ENCODE data around the gene MOGAT3. TPM values are rescaled to one million over a fixed set of nuclear protein-coding genes. Genes with fewer than 3 reads are reported as not detected.
A peak's percentile ranks its signal among the peaks of the same experiment; 100 is the strongest.

Gene MOGAT3
- total and polyA plus RNA-seq, 2 of the 4 experiments (the other 2 are of a cell fraction) = not detected

- no peak overlapping the region for H2BK15ac ChIP-seq (ENCODE audit: low read depth, low read length)
- no peak overlapping the region; the same call in 1 of the 2 replicates for H3K4ac ChIP-seq (ENCODE audit: low read depth, low read length)
- peaks cover 57% of the 10 kb centered on the region for H3K27me3 ChIP-seq (ENCODE audit: control insufficient read depth, insufficient read depth, low read length)
- no peak overlapping the region; the same call in 1 of the 2 replicates for H4K91ac ChIP-seq (ENCODE audit: insufficient read depth, low read depth, low read length)
- no peak for ATAC-seq (ENCODE audit: low read depth)
- POLR2A ChIA-PET (ENCODE audit: unreplicated experiment) = interaction anchor here (0.6 kb wide), 1 partner anchor 40 kb away, joined by 4 read pairs; no protein-coding TSS in a partner anchor
- no peaks in the 10 kb centered on the region for H3K36me3 ChIP-seq (ENCODE audit: control insufficient read depth, insufficient read depth, low read length)
- no peak overlapping the region for H3K9ac ChIP-seq (ENCODE audit: low read depth, low read length)
- no TSS peak for BruUV-seq (replicated peaks)
- H4K20me1 ChIP-seq (ENCODE audit: insufficient read depth, low read length) = peaks cover 14% of the 10 kb centered on the region; the same call in 1 of the 2 replicates
- H2AK9ac ChIP-seq (replicated peaks; ENCODE audit: low read depth, low read length, poor library complexity) = peak overlapping the region; percentile 48
- no peak for DNase-seq
- no CpG with 5 or more reads among the region's 6 CpGs for WGBS, 2 experiments (ENCODE audit: extremely low coverage in 2 of 2, insufficient read length in 1 of 2)
- H3K14ac ChIP-seq (replicated peaks; ENCODE audit: low read depth, low read length) = no peak overlapping the region
- H3K27ac ChIP-seq (ENCODE audit: insufficient read depth, low read length) = no peak overlapping the region
- 0 out of 2 replicates have a peak overlapping the region, but pooled peaks have one; percentile 36 for H3K23ac ChIP-seq (ENCODE audit: low read depth, low read length)
- in situ Hi-C loops (cut with MboI; ENCODE audit: low sequenced_read_pairs) (no loop called here), dilution Hi-C loops (cut with HindIII; ENCODE audit: low sequenced_read_pairs, unreplicated experiment) (no loop called here), intact Hi-C loops (cut with micrococcal nuclease) (loop anchor here (1.0 kb wide), 1 partner anchor 24 kb away; no protein-coding TSS in a partner anchor)
- peaks cover 14% of the 10 kb centered on the region for H3K9me1 ChIP-seq (ENCODE audit: insufficient read depth, low read length)
- no peak overlapping the region for H3K56ac ChIP-seq (ENCODE audit: extremely low read depth, insufficient read depth, low read length)
- H2BK5ac ChIP-seq (ENCODE audit: low read depth, low read length, poor library complexity, severe bottlenecking) = no peak overlapping the region
- no peak overlapping the region for H3K4me3 ChIP-seq (ENCODE audit: insufficient read depth, low read depth, low read length)
- no peak overlapping the region; the same call in 1 of the 2 replicates for H2AK5ac ChIP-seq (ENCODE audit: low read depth, low read length)
- peak overlapping the region; percentile 8; the same call in 1 of the 2 replicates for H2BK20ac ChIP-seq (ENCODE audit: low read depth, low read length)
- H4K8ac ChIP-seq (ENCODE audit: low read depth in 2 of 2, low read length in 2 of 2) = no peak overlapping the region; a peak in 1 of 4 replicates
- H3K4me2 ChIP-seq (ENCODE audit: low read depth, low read length) = peak overlapping the region; percentile 47; the same call in 1 of the 2 replicates
- no peak overlapping the region for H4K5ac ChIP-seq (ENCODE audit: low read depth, low read length)
- no peak overlapping the region for H2AFZ ChIP-seq (replicated peaks; ENCODE audit: low read length, poor library complexity)
- no peaks in the 10 kb centered on the region for H3K9me3 ChIP-seq (ENCODE audit: control insufficient read depth, insufficient read depth, low read length)
- peak; percentile 66 for TF ChIP-seq MAZ (IDR thresholded peaks at IDR 0.05; ENCODE audit: borderline replicate concordance, low read depth, low read length)
- no peak for TF ChIP-seq POLR2A (IDR thresholded peaks at IDR 0.05; ENCODE audit: low read depth, low read length)
- H2BK120ac ChIP-seq (ENCODE audit: low read depth, low read length) = no peak overlapping the region
- CTCF ChIA-PET = interaction anchor here (1.0 kb wide), 1 partner anchor 25 kb away, joined by 8 read pairs; no protein-coding TSS in a partner anchor
- peaks cover 20% of the 10 kb centered on the region for H3K4me1 ChIP-seq (ENCODE audit: control insufficient read depth, insufficient read depth, low read length)
- H3K18ac ChIP-seq (ENCODE audit: low read depth, low read length) = no peak overlapping the region
- H3K79me1 ChIP-seq (ENCODE audit: low read depth in 1 of 2, low read length in 2 of 2) = peaks cover 0 to 3% of the 10 kb centered on the region in 2 experiments; a peak in 1 of 4 replicates
Observed at GRCh38 chr7:101168412-101169049, 32.3 kb downstream of the MOGAT3 start.

Data from IMR-90 (cell line).